GM19099 (cell line): ENCODE measurements around the gene FGR.
A peak's percentile ranks its signal among the peaks of the same experiment; 100 is the strongest.

Experiments
- POLR2A ChIP-seq: IDR thresholded peaks from 3 replicates; pipeline ENCODE4 v1.6.1; 2011; ENCODE audit warnings: low read depth; ENCODE audit not compliant: insufficient read length; ENCODE audit errors: extremely low read depth

Gene FGR

GRCh38 chr1:27646676-27647075 lies 11.7 kb upstream of the FGR start:
- TF ChIP-seq POLR2A = no peak

DNA sequence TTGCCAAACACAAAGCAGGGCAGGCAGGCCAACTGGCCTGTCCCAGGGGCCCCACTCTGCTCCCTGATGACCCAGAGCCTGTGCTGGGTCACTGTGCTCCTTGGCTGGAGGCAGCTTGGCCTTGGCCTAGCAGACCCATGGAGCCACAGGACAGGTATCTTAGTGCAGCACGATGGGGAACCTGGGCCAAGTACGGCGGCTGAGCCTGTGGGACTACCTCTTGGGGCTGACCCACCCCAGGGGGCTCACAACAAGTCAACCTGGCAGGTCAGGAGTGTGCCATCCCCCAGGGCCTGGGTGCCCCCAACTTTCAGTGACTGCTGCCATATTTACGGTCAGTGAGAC lies 10.1 kb upstream of the FGR start:
- no peak for TF ChIP-seq POLR2A

GRCh38 chr1:27644369-27645070 lies 9.5 kb upstream of the FGR start:
- TF ChIP-seq POLR2A = no peak

DNA sequence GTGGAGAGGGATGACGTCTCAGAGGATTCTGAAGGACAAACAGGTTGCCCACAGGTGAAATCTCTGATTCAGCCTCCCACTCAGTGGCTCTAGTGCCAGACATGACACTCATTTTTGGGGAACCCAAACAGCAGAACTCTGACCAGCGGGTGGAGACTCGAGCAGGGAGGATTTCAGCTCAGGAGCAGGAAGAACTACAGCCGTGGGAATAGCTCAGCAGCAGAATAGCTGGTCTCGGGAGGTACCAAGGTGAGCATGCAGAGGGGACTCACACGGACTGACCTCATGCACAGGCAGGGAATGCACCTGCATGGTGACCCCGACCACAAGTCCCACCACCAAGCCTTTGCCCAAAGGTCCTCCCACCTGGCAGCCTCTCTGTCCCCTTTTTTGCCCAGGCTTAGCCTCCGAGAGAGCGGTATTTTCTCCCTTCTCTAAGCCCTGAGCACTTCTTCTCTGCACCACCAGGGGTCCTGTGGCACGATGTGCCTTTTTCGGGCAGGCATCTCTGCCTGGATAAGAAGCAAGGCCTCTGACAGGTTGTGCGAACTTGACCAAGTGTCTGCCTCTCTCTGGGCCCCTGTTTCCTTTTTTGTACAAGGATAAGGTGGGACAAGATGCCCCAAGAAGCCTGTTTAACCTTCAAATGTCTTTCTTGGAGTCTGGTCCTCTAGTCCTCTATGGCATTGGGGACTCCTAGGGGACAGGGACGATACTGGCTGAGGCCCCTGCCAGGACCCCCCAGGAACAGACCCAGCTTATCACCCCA lies 8.8 kb upstream of the FGR start:
- TF ChIP-seq POLR2A = no peak

DNA sequence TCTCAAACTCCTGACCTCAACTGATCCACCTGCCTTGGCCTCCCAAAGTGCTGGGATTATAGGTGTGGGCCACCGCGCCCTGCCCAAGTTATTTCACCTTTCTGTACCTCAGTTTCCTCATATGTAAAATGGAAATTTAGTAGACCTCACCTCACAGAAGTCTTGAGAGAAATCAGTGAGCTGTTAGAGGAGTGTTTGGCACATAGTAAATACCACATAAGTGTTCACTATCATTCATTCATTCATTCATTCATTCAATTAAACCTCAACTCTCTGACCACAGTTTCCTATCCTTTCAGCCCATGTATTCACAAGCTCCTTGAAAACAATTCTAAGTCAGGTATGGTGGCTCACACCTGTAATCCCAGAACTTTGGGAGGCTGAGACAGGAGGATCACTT lies 3.8 kb upstream of the FGR start:
- no peak for TF ChIP-seq POLR2A

DNA sequence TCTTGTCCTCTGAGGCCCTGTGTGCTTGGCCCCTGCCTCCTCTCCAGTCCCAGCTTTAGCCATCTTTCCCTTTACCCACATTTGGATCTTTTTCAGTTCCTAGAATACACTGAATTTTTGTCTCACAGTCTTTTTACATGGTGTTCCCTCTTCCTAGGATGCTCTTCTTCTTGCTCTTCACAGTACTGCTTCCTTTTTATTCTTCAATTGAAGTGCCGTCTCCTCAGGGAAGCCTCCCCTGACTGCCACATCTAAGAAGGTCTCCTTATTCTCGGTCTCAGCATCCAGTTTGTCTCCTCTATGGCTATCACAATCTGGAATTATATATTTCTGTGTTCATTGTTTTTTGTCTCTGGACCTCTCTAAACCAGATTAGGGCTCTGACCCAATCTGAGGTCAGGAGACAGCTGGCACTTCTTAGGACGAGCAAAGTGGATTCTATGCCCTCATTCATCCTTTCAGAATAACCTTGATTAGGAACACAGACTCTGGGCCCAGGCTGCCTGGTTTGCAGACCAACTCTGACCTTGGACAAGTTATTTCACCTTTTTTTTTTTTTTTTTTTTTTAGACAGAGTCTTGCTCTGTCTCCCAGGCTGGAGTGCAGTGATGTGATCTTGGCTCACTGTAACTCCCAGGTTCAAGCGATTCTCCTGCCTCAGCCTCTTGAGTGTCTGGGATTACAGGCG lies 3.2 kb upstream of the FGR start:
- no peak for TF ChIP-seq POLR2A

DNA sequence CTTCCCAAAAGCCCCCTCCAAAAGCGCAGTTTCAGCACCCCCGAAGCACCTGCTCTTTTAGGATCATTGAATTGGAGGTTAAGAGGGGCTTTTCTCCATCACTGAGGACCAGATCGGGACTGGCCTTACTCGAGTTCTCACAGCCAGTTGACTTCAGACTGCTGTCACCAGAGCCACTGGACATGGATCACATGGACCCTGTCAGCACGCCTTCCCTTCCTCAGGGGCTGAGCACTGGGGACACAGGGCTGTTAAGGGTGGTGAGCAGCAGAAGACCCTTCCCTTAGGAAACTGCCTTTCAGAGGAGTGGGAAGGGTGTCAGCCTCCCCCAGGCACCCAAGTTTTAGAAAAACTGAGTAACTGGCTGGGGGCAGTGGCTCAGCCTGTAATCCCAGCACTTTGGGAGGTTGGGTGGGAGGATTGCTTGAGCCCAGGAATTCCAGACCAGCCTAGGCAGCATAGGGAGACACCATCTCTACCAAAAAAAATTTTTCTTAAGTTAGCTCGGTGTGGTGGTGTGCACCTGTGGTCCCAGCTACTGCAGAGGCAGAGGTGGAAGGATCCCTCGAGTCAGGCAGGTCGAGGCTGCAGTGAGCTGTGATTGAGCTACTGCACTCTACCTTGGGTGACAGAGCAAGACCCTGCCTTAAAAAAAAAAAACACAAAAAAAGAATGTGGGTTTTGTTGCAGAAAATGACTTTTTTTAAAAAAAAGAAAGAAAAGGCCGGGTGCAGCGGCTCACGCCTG lies 584 bp upstream of the FGR start:
- no peak for TF ChIP-seq POLR2A

- TF ChIP-seq POLR2A = peak; percentile 40
Observed at GRCh38 chr1:27634177-27634984, 604 bp downstream of the FGR start.

- no peak for TF ChIP-seq POLR2A
Observed at GRCh38 chr1:27633640-27634176, 1.3 kb downstream of the FGR start.

DNA sequence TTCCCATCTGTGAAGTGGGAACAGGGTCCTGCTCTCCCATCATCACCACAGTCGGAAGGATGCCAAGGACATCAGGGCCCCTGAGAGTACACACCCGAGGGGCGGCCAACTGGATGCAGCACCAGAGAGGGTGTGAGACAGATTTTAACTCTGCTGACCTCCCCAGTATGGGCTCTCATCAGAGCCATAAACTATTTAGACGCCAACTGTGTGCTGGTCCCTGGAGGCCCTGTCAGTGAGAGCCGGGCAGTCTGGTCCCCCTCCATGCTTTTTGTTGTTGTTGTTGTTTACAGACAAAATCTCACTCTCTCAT lies 1.7 kb downstream of the FGR start:
- TF ChIP-seq POLR2A = no peak

DNA sequence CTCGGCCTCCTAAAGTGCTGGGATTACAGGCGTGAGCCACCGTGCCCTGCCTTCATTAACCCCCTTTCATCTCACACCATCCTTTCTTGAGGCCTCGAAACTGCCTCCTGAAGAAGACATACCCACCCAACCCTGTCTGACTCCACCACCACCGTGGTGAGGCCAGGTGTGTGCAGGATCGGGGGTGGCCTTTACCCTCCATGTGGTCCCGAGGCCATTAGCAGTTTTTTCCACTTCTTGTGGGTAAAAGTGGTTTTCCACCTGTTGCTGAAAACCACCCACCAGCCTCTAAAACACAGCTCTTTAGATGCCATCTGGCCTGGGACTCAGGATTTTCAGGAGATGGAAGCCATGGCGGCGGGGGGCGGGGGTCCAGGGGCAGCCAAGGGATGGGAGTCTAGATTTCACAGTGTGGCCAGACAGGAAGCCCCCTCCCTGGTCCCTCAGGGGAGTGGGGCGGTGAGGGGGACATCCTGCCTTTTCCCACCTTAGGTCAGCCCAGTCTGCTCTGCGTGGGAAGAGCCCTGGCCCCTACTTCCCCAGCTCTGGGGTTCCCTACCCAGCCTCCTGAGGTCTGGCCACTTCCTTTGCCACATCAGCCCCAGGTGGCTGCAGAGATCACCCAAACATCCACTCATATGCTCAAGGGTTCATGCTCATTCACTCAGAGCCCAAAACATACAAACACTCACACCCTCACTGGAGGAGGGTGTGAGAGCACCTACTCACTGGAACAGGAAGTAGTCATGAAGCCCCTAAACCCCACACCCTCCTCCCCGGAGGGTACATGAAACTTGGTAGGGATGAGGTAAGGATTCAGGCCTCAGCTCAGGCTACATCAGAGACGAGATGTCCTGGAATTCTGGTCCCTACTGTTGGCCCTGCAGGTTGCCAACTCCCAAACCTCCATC lies 2.3 kb downstream of the FGR start:
- TF ChIP-seq POLR2A = peak; percentile 38

DNA sequence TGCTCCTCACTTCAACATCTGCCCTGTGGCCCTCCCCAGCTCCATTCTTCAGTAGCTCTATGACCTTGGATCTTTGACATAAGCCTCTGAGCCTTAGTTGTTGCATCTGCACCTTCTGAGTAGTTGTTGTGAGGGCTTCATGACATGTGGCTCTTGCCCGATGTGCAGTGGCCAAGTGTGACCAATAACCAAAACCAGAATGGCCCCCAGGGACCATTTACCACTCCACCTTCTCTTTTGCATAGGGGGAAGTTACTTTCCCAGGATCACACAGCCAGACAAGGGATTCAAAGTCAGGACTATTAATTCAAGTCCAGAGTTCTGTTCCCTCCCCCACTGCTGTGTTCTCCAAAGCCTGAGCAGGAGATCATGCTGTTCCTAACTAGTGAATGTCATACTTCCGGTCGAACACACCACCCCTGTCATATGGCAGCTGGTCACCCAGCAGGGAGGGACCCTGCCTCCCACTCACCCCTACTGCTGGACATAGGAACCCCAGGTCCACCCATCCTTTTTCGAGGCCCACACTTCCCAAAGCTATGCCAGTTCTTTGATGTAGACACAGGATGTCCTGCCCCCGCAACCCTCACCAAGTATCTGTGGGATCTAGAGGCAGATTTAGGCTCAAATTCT lies 4.0 kb downstream of the FGR start:
- peak; percentile 39 for TF ChIP-seq POLR2A

DNA sequence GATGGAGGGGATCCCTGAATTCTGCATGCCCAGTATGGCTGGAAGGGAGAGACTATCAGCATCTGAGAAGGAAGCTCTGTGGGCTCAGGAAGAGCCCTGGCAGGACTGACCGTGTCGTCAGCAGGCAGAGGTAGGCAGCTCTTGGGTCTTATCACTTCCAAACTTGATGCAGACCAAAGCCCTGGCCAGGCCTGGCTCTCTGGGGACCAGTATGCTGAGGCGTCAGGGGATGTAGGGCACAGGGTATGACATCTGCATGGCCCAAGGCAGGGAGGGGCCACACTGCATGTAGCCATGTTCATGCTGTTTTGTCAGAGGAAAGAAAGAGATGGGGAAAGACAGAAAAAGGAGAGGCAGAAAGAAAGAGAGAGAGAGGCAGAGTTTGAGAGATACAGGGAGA lies 6.3 kb downstream of the FGR start:
- no peak for TF ChIP-seq POLR2A
